Gastroesophageal sphincter (tissue), 3 donors: ENCODE data around the gene ATP2B2.

ENCODE experiments used
- EP300 ChIP-seq: sonication (generic); formaldehyde crosslinking; IDR thresholded peaks from one replicate; pipeline ENCODE4 v1.6.1; 2017; ENCODE audit warnings: antibody characterized with exemption, mild to moderate bottlenecking
- POLR2A ChIP-seq, 2 donors: fragments of 450-650 bp; IDR thresholded peaks; one replicate each; pipeline ENCODE4 v1.6.1; 2017; ENCODE audit warnings: antibody characterized with exemption in 2 of 2, mild to moderate bottlenecking in 2 of 2, moderate library complexity in 1 of 2
- POLR2AphosphoS5 ChIP-seq: sonication (generic); formaldehyde crosslinking; IDR thresholded peaks from one replicate; pipeline ENCODE4 v1.6.1; 2017; ENCODE audit warnings: antibody characterized with exemption
- TF ChIP-seq, protein P1 (sequence below), 4 experiments: fragments of 200-600 bp in 2 of 4; fragments of 450-650 bp in 2 of 4; sonication (generic) in 1 of 4; IDR thresholded peaks; one replicate each; pipeline ENCODE4 v1.5.1; 2017 to 2019; ENCODE audit warnings: antibody characterized with exemption in 4 of 4, mild to moderate bottlenecking in 2 of 4, moderate library complexity in 2 of 4

DNA sequence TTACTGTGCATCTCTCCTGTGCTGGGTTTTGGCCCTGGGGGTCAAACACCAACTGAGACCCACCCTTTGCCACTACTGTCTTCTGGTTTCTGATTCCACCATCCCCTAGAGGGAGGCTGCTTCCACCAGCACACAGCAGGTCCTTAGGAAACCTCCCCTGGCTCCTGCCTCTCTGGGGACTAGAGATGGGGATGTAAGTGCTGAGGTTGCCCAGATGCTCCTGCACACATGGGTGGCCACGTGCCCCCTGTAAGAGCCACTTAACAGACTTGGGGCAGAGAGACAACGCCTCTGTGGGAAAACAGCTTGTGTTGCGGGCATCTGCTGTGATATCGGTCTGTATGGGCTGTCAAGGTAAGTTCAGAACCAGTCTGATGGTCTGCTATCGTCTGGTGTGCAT is 83.4 kb downstream of the ATP2B2 start:
- TF ChIP-seq, protein P1, sequence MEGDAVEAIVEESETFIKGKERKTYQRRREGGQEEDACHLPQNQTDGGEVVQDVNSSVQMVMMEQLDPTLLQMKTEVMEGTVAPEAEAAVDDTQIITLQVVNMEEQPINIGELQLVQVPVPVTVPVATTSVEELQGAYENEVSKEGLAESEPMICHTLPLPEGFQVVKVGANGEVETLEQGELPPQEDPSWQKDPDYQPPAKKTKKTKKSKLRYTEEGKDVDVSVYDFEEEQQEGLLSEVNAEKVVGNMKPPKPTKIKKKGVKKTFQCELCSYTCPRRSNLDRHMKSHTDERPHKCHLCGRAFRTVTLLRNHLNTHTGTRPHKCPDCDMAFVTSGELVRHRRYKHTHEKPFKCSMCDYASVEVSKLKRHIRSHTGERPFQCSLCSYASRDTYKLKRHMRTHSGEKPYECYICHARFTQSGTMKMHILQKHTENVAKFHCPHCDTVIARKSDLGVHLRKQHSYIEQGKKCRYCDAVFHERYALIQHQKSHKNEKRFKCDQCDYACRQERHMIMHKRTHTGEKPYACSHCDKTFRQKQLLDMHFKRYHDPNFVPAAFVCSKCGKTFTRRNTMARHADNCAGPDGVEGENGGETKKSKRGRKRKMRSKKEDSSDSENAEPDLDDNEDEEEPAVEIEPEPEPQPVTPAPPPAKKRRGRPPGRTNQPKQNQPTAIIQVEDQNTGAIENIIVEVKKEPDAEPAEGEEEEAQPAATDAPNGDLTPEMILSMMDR (IDR thresholded peaks at IDR 0.05): no peak
- TF ChIP-seq POLR2A (IDR thresholded peaks at IDR 0.05) (no peak), POLR2AphosphoS5 (no peak), EP300 (no peak)
